Activated T-cell treated with anti-CD3 and anti-CD28 coated beads for 48 hours (primary cell): Measurements from ENCODE around the gene FAM120AOS.
"Not testable (repeated sequence)": the region's sequence is repeated elsewhere in the genome, so short reads cannot be mapped to it uniquely, and the experiment has no call there.

ENCODE experiments used
- DNase-seq: peaks from one replicate; pipeline ENCODE4 v3.0.0-alpha.2; 2020; ENCODE audit warnings: low read depth

FAM120AOS gene

GRCh38 chr9:93467062-93467416 lies 13.7 kb upstream of the FAM120AOS start:
- no peak for DNase-seq

GRCh38 chr9:93466416-93467061 lies 13.2 kb upstream of the FAM120AOS start:
- DNase-seq, result no peak

- DNase-seq, result no peak
Measured at GRCh38 chr9:93465855-93466254, 12.5 kb upstream of the FAM120AOS start.

- DNase-seq, result no peak
Measured at GRCh38 chr9:93464876-93465275, 11.5 kb upstream of the FAM120AOS start.

GRCh38 chr9:93464395-93464794 lies 11.0 kb upstream of the FAM120AOS start:
- no peak for DNase-seq

- no peak for DNase-seq
Measured at GRCh38 chr9:93463638-93464248, 10.4 kb upstream of the FAM120AOS start.

- DNase-seq, result no peak
Measured at GRCh38 chr9:93461821-93462220, 8.4 kb upstream of the FAM120AOS start.

- no peak for DNase-seq
Measured at GRCh38 chr9:93461414-93461743, 8.0 kb upstream of the FAM120AOS start.

- DNase-seq, result no peak
Measured at GRCh38 chr9:93460689-93461413, 7.5 kb upstream of the FAM120AOS start.

GRCh38 chr9:93459432-93459847 lies 6.1 kb upstream of the FAM120AOS start:
- no peak for DNase-seq

GRCh38 chr9:93458712-93459111 lies 5.3 kb upstream of the FAM120AOS start:
- DNase-seq, result no peak

- no peak for DNase-seq
Measured at GRCh38 chr9:93457006-93457405, 3.6 kb upstream of the FAM120AOS start.

GRCh38 chr9:93456504-93456903 lies 3.1 kb upstream of the FAM120AOS start:
- DNase-seq, result no peak

GRCh38 chr9:93456022-93456421 lies 2.6 kb upstream of the FAM120AOS start:
- no peak for DNase-seq

- no peak for DNase-seq
Measured at GRCh38 chr9:93452710-93453046, 703 bp downstream of the FAM120AOS start.

- DNase-seq, result peak; percentile 40
Measured at GRCh38 chr9:93451849-93452709, 1.3 kb downstream of the FAM120AOS start.

- peak; percentile 78 for DNase-seq
Measured at GRCh38 chr9:93450945-93451815, 2.2 kb downstream of the FAM120AOS start, which contains the start of gene FAM120A. FAM120A (plus strand) TSS chr9:93451685; CDS start chr9:93451916, 231 bp downstream.

GRCh38 chr9:93447655-93448054 lies 5.7 kb downstream of the FAM120AOS start:
- no peak for DNase-seq

- DNase-seq, result no peak
Measured at GRCh38 chr9:93446073-93446472, 7.3 kb downstream of the FAM120AOS start.

GRCh38 chr9:93440896-93441580 lies 12.3 kb downstream of the FAM120AOS start:
- DNase-seq, result no peak

- DNase-seq, result not testable (repeated sequence)
Measured at GRCh38 chr9:93439301-93439700, 14.1 kb downstream of the FAM120AOS start.
